HepG2 (cell line): Measurements from ENCODE around the gene TNRC18. TPM values are rescaled to one million over a fixed set of nuclear protein-coding genes. Genes with fewer than 3 reads are reported as not detected.

ENCODE experiments used
- AGO1 ChIP-seq: fragments of 200-400 bp; formaldehyde crosslinking; IDR thresholded peaks from 2 replicates; pipeline ENCODE4 v1.6.1; 2017; ENCODE audit warnings: mild to moderate bottlenecking, low read depth, low read length, moderate library complexity; ENCODE audit not compliant: poor library complexity, severe bottlenecking
- BRD4 ChIP-seq: sonication (generic); formaldehyde crosslinking; IDR thresholded peaks from 2 replicates; pipeline ENCODE4 v1.4.0; 2020; ENCODE audit warnings: missing genetic modification reagents
- DNMT1 ChIP-seq: sonication (generic); formaldehyde crosslinking; IDR thresholded peaks from 2 replicates; pipeline ENCODE4 v1.5.1; 2020; ENCODE audit warnings: mild to moderate bottlenecking, missing genetic modification reagents
- FOXP1 ChIP-seq, 2 experiments: fragments of 450-650 bp in 1 of 2; IDR thresholded peaks; 2 replicates each; pipeline ENCODE4 v1.6.1; 2017 to 2018; ENCODE audit warnings: antibody characterized with exemption in 1 of 2
- GATAD2A ChIP-seq: IDR thresholded peaks from 2 replicates; pipeline ENCODE4 v1.6.1; 2016
- HIC2 ChIP-seq: sonication (generic); formaldehyde crosslinking; IDR thresholded peaks from 2 replicates; pipeline ENCODE4 v1.9.0; 2022; ENCODE audit warnings: low read depth, missing genetic modification reagents
- KDM5B ChIP-seq: sonication (generic); formaldehyde crosslinking; IDR thresholded peaks from 2 replicates; pipeline ENCODE4 v1.4.0; 2020; ENCODE audit warnings: missing genetic modification reagents, mild to moderate bottlenecking, borderline replicate concordance
- RFXAP ChIP-seq: sonication (generic); formaldehyde crosslinking; IDR thresholded peaks from 2 replicates; pipeline ENCODE4 v1.4.0; 2020; ENCODE audit warnings: missing genetic modification reagents, borderline replicate concordance
- TMF1 ChIP-seq: sonication (generic); formaldehyde crosslinking; IDR thresholded peaks from 2 replicates; pipeline ENCODE4 v1.8.1; 2022; ENCODE audit warnings: low read depth, missing genetic modification reagents
- ZBTB43 ChIP-seq: sonication (generic); formaldehyde crosslinking; conservative IDR thresholded peaks from 2 replicates; pipeline ENCODE4 v1.4.0; 2020; ENCODE audit warnings: missing genetic modification reagents
- ZNF234 ChIP-seq: sonication (generic); formaldehyde crosslinking; conservative IDR thresholded peaks from 2 replicates; pipeline ENCODE4 v1.5.1; 2020; ENCODE audit warnings: mild to moderate bottlenecking, missing genetic modification reagents
- ZNF547 ChIP-seq: sonication (generic); formaldehyde crosslinking; IDR thresholded peaks from 2 replicates; pipeline ENCODE4 v1.5.1; 2020; ENCODE audit warnings: mild to moderate bottlenecking, missing genetic modification reagents
- ZNF550 ChIP-seq: sonication (generic); formaldehyde crosslinking; IDR thresholded peaks from 2 replicates; pipeline ENCODE4 v1.4.0; 2020; ENCODE audit warnings: mild to moderate bottlenecking, missing genetic modification reagents, borderline replicate concordance
- ZNF710 ChIP-seq: sonication (generic); formaldehyde crosslinking; IDR thresholded peaks from 2 replicates; pipeline ENCODE4 v1.5.0; 2020; ENCODE audit warnings: mild to moderate bottlenecking, missing genetic modification reagents, borderline replicate concordance
- ZNF768 ChIP-seq: sonication (generic); formaldehyde crosslinking; IDR thresholded peaks from 2 replicates; pipeline ENCODE4 v1.4.0; 2020; ENCODE audit warnings: missing genetic modification reagents
- ZSCAN21 ChIP-seq: sonication (generic); formaldehyde crosslinking; IDR thresholded peaks from 2 replicates; pipeline ENCODE4 v1.8.0; 2022; ENCODE audit warnings: mild to moderate bottlenecking, missing genetic modification reagents, moderate library complexity, borderline replicate concordance
- polyA plus RNA-seq, 8 experiments: library from polyadenylated mRNA; depleted of rRNA in 3 of 8; stranded (reverse) in 7 of 8; unstranded in 1 of 8; fragments of >200 nt; fragmentation: Illumina TruSeq in 4 of 8; extraction: Trizol in 4 of 8; gene quantifications; 2 replicates each; pipeline versions ENCODE4 v1.2.1 to v1.2.3, GENCODE V29; 2011 to 2016; ENCODE audit warnings: low read depth in 4 of 8, missing spikeins in 1 of 8, mixed read lengths in 1 of 8; ENCODE audit not compliant: insufficient read depth in 1 of 8
- total RNA-seq, 5 experiments: library from RNA; depleted of rRNA; stranded (reverse); fragments of >200 nt; fragmentation: Illumina TruSeq; extraction: Trizol; gene quantifications; 2 replicates each; pipeline ENCODE4 v1.2.3, GENCODE V29; 2016; ENCODE audit warnings: low read depth in 1 of 5
- TF ChIP-seq, protein P1 (sequence below): sonication (generic); formaldehyde crosslinking; IDR thresholded peaks from 2 replicates; pipeline ENCODE4 v1.9.0; 2021; ENCODE audit warnings: mild to moderate bottlenecking, missing genetic modification reagents

Gene TNRC18
- total and polyA plus RNA-seq, 2 of the 13 experiments (the other 11 are each of a cell fraction or from before 2014, with no cell fraction given) = 11.7 to 17.4 TPM

DNA sequence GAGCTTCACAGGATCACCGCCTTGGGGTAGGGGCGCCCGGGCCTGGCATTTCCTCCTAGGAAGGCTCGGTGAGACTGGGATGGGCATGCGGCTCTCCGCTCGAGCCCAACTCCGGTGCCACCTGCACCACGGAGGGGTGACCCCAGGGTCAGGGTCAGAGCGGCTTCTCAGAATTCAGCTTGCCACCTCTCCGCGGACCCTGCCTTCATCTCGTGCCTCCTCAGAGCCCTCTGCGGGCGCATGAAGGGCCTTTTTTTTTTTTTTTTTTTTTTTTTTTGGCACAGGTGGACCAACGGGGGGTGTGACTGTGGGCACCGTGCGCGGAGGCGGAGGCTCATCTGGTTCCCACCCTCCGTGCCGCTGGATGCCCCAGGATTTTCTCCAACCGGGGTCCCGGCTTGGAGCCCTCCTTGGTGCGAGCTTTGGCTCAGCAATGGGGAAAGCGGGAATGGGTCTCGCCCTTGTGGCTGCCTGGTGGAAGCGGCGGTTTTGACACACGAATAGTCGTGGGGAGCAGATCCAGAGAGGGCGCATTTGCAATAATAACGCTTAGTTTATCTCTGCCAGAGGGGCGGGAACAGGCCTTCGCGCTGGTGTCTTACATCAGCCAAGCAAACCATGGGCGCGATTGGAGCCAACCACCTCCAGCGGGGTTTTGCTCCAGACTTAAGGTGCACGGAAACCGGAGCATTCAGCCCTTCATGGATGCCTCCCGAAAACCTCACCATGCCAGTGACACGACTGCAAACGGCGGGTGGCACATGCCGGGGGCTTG is 5.0 kb upstream of the TNRC18 start (continued):
- TF ChIP-seq TMF1 (CRISPR knock-in tag) = peak; percentile 16; the same call in 1 of the 2 replicates
- TF ChIP-seq DNMT1 (CRISPR knock-in tag) = no peak
- no peak for TF ChIP-seq KDM5B (CRISPR knock-in tag)
- no peak; the same call in 1 of the 2 replicates for TF ChIP-seq ZNF547 (CRISPR knock-in tag)
- TF ChIP-seq ZNF710 (CRISPR knock-in tag) = no peak
- no peak for TF ChIP-seq RFXAP (CRISPR knock-in tag)
- TF ChIP-seq FOXP1 (IDR thresholded peaks at IDR 0.05) = no peak
- no peak for TF ChIP-seq FOXP1 (CRISPR knock-in tag; IDR thresholded peaks at IDR 0.05)
- no peak for TF ChIP-seq ZSCAN21 (CRISPR knock-in tag)
- TF ChIP-seq HIC2 = 0 out of 2 replicates have a peak, but pooled peaks have one; percentile 2
- TF ChIP-seq GATAD2A (CRISPR knock-in tag) = no peak
- no peak; the same call in 1 of the 2 replicates for TF ChIP-seq BRD4 (CRISPR knock-in tag)
- TF ChIP-seq AGO1 = peak; percentile 10
- TF ChIP-seq ZNF550 (CRISPR knock-in tag) = no peak
- peak; percentile 10; the same call in 1 of the 2 replicates for TF ChIP-seq ZNF768 (CRISPR knock-in tag)
- TF ChIP-seq ZBTB43 (CRISPR knock-in tag) = no peak
- TF ChIP-seq, protein P1, sequence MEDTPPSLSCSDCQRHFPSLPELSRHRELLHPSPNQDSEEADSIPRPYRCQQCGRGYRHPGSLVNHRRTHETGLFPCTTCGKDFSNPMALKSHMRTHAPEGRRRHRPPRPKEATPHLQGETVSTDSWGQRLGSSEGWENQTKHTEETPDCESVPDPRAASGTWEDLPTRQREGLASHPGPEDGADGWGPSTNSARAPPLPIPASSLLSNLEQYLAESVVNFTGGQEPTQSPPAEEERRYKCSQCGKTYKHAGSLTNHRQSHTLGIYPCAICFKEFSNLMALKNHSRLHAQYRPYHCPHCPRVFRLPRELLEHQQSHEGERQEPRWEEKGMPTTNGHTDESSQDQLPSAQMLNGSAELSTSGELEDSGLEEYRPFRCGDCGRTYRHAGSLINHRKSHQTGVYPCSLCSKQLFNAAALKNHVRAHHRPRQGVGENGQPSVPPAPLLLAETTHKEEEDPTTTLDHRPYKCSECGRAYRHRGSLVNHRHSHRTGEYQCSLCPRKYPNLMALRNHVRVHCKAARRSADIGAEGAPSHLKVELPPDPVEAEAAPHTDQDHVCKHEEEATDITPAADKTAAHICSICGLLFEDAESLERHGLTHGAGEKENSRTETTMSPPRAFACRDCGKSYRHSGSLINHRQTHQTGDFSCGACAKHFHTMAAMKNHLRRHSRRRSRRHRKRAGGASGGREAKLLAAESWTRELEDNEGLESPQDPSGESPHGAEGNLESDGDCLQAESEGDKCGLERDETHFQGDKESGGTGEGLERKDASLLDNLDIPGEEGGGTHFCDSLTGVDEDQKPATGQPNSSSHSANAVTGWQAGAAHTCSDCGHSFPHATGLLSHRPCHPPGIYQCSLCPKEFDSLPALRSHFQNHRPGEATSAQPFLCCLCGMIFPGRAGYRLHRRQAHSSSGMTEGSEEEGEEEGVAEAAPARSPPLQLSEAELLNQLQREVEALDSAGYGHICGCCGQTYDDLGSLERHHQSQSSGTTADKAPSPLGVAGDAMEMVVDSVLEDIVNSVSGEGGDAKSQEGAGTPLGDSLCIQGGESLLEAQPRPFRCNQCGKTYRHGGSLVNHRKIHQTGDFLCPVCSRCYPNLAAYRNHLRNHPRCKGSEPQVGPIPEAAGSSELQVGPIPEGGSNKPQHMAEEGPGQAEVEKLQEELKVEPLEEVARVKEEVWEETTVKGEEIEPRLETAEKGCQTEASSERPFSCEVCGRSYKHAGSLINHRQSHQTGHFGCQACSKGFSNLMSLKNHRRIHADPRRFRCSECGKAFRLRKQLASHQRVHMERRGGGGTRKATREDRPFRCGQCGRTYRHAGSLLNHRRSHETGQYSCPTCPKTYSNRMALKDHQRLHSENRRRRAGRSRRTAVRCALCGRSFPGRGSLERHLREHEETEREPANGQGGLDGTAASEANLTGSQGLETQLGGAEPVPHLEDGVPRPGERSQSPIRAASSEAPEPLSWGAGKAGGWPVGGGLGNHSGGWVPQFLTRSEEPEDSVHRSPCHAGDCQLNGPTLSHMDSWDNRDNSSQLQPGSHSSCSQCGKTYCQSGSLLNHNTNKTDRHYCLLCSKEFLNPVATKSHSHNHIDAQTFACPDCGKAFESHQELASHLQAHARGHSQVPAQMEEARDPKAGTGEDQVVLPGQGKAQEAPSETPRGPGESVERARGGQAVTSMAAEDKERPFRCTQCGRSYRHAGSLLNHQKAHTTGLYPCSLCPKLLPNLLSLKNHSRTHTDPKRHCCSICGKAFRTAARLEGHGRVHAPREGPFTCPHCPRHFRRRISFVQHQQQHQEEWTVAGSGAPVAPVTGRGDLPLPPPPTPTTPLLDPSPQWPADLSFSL (CRISPR knock-in tag) = no peak
- TF ChIP-seq ZNF234 (CRISPR knock-in tag) = peak; percentile 78; the same call in 1 of the 2 replicates
